Spleen (tissue), 7 donors: ENCODE measurements around the gene NR4A2.

Experiments
- POLR2A ChIP-seq, 3 donors: fragments of 450-650 bp; IDR thresholded peaks; one replicate each; pipeline ENCODE4 v1.5.1; 2017; ENCODE audit warnings: antibody characterized with exemption in 3 of 3, mild to moderate bottlenecking in 1 of 3
- POLR2AphosphoS5 ChIP-seq, 3 donors: sonication (generic); formaldehyde crosslinking; IDR thresholded peaks; one replicate each; pipeline ENCODE4 v1.5.1; 2017; ENCODE audit warnings: antibody characterized with exemption in 3 of 3
- TF ChIP-seq, protein P1 (sequence below), 11 experiments: fragments of 200-600 bp in 7 of 11; fragments of 450-650 bp in 4 of 11; sonication (generic) in 4 of 11; IDR thresholded peaks in 8 of 11; conservative IDR thresholded peaks in 3 of 11; 1 replicate in 7 of 11; 2 replicates in 4 of 11; pipeline versions ENCODE4 v1.4.0 to v1.8.0; 2016 to 2021; ENCODE audit warnings: antibody characterized with exemption in 11 of 11, inconsistent platforms in 4 of 11, mild to moderate bottlenecking in 1 of 11
- donor health status: DM: no; HTN: no; CAD: no; lungs with moderate emphysema.
- donor health status: DM: no; HTN: no; CAD: no.
- donor health status: DM: no; HTN: no; CAD: no.

- TF ChIP-seq, protein P1, sequence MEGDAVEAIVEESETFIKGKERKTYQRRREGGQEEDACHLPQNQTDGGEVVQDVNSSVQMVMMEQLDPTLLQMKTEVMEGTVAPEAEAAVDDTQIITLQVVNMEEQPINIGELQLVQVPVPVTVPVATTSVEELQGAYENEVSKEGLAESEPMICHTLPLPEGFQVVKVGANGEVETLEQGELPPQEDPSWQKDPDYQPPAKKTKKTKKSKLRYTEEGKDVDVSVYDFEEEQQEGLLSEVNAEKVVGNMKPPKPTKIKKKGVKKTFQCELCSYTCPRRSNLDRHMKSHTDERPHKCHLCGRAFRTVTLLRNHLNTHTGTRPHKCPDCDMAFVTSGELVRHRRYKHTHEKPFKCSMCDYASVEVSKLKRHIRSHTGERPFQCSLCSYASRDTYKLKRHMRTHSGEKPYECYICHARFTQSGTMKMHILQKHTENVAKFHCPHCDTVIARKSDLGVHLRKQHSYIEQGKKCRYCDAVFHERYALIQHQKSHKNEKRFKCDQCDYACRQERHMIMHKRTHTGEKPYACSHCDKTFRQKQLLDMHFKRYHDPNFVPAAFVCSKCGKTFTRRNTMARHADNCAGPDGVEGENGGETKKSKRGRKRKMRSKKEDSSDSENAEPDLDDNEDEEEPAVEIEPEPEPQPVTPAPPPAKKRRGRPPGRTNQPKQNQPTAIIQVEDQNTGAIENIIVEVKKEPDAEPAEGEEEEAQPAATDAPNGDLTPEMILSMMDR (IDR thresholded peaks at IDR 0.05 in 8 of 11, conservative IDR thresholded peaks at IDR 0.05 in 3 of 11): no peak
- TF ChIP-seq POLR2A (IDR thresholded peaks at IDR 0.05): no peak
- no peak for TF ChIP-seq POLR2AphosphoS5 (IDR thresholded peaks at IDR 0.05)
Observed at GRCh38 chr2:156322051-156322685, 10.4 kb downstream of the NR4A2 start.
